HEK293T (cell line): Measurements from ENCODE around the gene ZNF81.
"Not testable (repeated sequence)": the region's sequence is repeated elsewhere in the genome, so short reads cannot be mapped to it uniquely, and the experiment has no call there.

ENCODE experiments used
- CTCF ChIA-PET: fragments of 350-600 bp; formaldehyde crosslinking; extraction: SDS; loops from one replicate; lab custom pipeline; 2021; ENCODE audit warnings: antibody characterized with exemption, inconsistent platforms; lab: Yijun Ruan, JAX
- POLR2A ChIA-PET: fragments of 350-600 bp; formaldehyde crosslinking; extraction: SDS; loops from one replicate; lab custom pipeline; 2020; ENCODE audit warnings: antibody characterized with exemption, inconsistent platforms; lab: Yijun Ruan, JAX
- DNase-seq: peaks from one replicate; pipeline ENCODE4 v3.0.0; 2012; ENCODE audit warnings: mixed read lengths; ENCODE audit errors: extremely low spot score
- ARNT ChIP-seq: fragments of 450-650 bp; IDR thresholded peaks from 2 replicates; pipeline ENCODE4 v1.6.1; 2017; ENCODE audit warnings: mild to moderate bottlenecking
- BHLHE40 ChIP-seq: fragments of 450-650 bp; IDR thresholded peaks from 2 replicates; pipeline ENCODE4 v1.6.1; 2016; ENCODE audit warnings: mild to moderate bottlenecking, moderate library complexity, borderline replicate concordance
- CTBP1 ChIP-seq: fragments of 450-650 bp; IDR thresholded peaks from 2 replicates; pipeline ENCODE4 v1.6.1; 2016; ENCODE audit warnings: borderline replicate concordance
- ELF4 ChIP-seq: fragments of 450-650 bp; IDR thresholded peaks from 2 replicates; pipeline ENCODE4 v1.6.1; 2017; ENCODE audit warnings: antibody characterized with exemption
- FOXA1 ChIP-seq: fragments of 450-650 bp; IDR thresholded peaks from 2 replicates; pipeline ENCODE4 v1.6.1; 2016; ENCODE audit warnings: mild to moderate bottlenecking
- FOXK2 ChIP-seq: fragments of 450-650 bp; IDR thresholded peaks from 2 replicates; pipeline ENCODE4 v1.6.1; 2016; ENCODE audit warnings: mild to moderate bottlenecking
- FOXM1 ChIP-seq: fragments of 450-650 bp; IDR thresholded peaks from 2 replicates; pipeline ENCODE4 v1.6.1; 2017; ENCODE audit warnings: mild to moderate bottlenecking, borderline replicate concordance
- L3MBTL2 ChIP-seq: fragments of 450-650 bp; conservative IDR thresholded peaks from 2 replicates; pipeline ENCODE4 v1.6.1; 2016; ENCODE audit warnings: mild to moderate bottlenecking
- LEF1 ChIP-seq: fragments of 450-650 bp; IDR thresholded peaks from 2 replicates; pipeline ENCODE4 v1.6.1; 2017; ENCODE audit warnings: mild to moderate bottlenecking, borderline replicate concordance
- NFRKB ChIP-seq: fragments of 450-650 bp; IDR thresholded peaks from 2 replicates; pipeline ENCODE4 v1.6.1; 2016; ENCODE audit warnings: mild to moderate bottlenecking, moderate library complexity
- PKNOX1 ChIP-seq: fragments of 450-650 bp; IDR thresholded peaks from 2 replicates; pipeline ENCODE4 v1.6.1; 2016
- SP1 ChIP-seq: fragments of 450-650 bp; IDR thresholded peaks from 2 replicates; pipeline ENCODE4 v1.6.1; 2017
- SUZ12 ChIP-seq: fragments of 450-650 bp; IDR thresholded peaks from 2 replicates; pipeline ENCODE4 v1.6.1; 2016; ENCODE audit warnings: mild to moderate bottlenecking
- TARDBP ChIP-seq: fragments of 450-650 bp; IDR thresholded peaks from 2 replicates; pipeline ENCODE4 v1.6.1; 2016
- ZNF384 ChIP-seq: fragments of 450-650 bp; IDR thresholded peaks from 2 replicates; pipeline ENCODE4 v1.6.1; 2016

Gene ZNF81

GRCh38 chrX:47940448-47940847 lies 103.7 kb downstream of the ZNF81 start:
- ChIA-PET CTCF (no interaction called here), POLR2A (no interaction called here)
- TF ChIP-seq TARDBP (no peak), SP1 (no peak), BHLHE40 (no peak), LEF1 (no peak), ARNT (no peak), ELF4 (no peak), FOXA1 (no peak), SUZ12 (no peak), L3MBTL2 (no peak), ZNF384 (no peak), NFRKB (no peak), FOXK2 (no peak)
- no peak for DNase-seq

- ChIA-PET POLR2A (no interaction called here), CTCF (no interaction called here)
- TF ChIP-seq SUZ12 = no peak
- DNase-seq = no peak
These were observed 104.7 kb downstream of the ZNF81 start for GRCh38 chrX:47941423-47941822.

GRCh38 chrX:47955295-47955694 lies 118.6 kb downstream of the ZNF81 start:
- POLR2A ChIA-PET, DNase-seq: not testable (repeated sequence)
- CTCF ChIA-PET = interaction anchor here (0.5 kb wide), 1 partner anchor 23 kb away, joined by 3 read pairs; no protein-coding TSS in a partner anchor

- CTCF ChIA-PET = interaction anchor here (0.5 kb wide), 1 partner anchor 22 kb away, joined by 3 read pairs; no protein-coding TSS in a partner anchor
- DNase-seq = no peak
- TF ChIP-seq SUZ12 (no peak), SP1 (no peak), BHLHE40 (no peak), PKNOX1 (no peak), NFRKB (no peak), FOXM1 (no peak), ARNT (no peak), CTBP1 (no peak), FOXA1 (no peak), L3MBTL2 (no peak), ZNF384 (no peak)
- POLR2A ChIA-PET = no interaction called here
These were observed 119.3 kb downstream of the ZNF81 start for GRCh38 chrX:47956016-47956415.

GRCh38 chrX:47958206-47958605 lies 121.5 kb downstream of the ZNF81 start:
- POLR2A ChIA-PET, DNase-seq, CTCF ChIA-PET: not testable (repeated sequence)

- CTCF ChIA-PET = no interaction called here
- TF ChIP-seq PKNOX1 (no peak), FOXA1 (no peak), CTBP1 (no peak), TARDBP (no peak), BHLHE40 (no peak), ELF4 (no peak)
- POLR2A ChIA-PET = no interaction called here
- peak; percentile 28 for DNase-seq
These were observed 122.2 kb downstream of the ZNF81 start for GRCh38 chrX:47958761-47959342.

- DNase-seq = no peak
- POLR2A ChIA-PET = no interaction called here
- CTCF ChIA-PET = no interaction called here
- TF ChIP-seq L3MBTL2 = no peak
These were observed 123.7 kb downstream of the ZNF81 start for GRCh38 chrX:47960406-47960805.

GRCh38 chrX:47961830-47962229 lies 125.1 kb downstream of the ZNF81 start:
- CTCF ChIA-PET, DNase-seq, POLR2A ChIA-PET: not testable (repeated sequence)

- CTCF ChIA-PET, POLR2A ChIA-PET, DNase-seq: not testable (repeated sequence)
These were observed 128.8 kb downstream of the ZNF81 start for GRCh38 chrX:47965526-47965925.
